GM15510 (cell line): Measurements from ENCODE around the gene COPS9.

Experiments used
- POLR2A ChIP-seq: IDR thresholded peaks from 3 replicates; pipeline ENCODE4 v1.6.1; 2011; ENCODE audit warnings: borderline replicate concordance; ENCODE audit not compliant: insufficient read length; ENCODE audit errors: extremely low read depth

The COPS9 gene

DNA sequence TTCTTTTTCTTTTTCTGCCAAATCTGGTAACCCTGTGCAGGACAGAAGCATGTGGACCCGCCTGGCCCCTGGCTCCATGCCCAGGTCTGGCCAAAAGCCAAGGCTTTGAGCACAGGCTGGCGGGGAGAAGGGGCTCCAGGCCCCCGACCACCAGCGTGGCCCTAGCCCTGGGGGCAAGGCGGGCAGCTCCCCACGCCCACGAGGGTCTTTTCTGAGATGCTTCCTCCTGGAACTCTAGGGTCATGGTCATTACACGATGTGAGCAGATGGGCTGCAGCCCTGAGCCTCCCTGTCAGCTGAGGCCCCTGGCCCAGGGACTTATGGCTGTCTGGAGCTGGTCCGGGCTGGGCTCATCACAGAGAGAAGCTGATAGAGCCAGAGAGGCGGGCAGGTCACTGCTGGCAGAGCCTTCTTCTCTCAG is 10.0 kb upstream of the COPS9 start:
- no peak for TF ChIP-seq POLR2A

DNA sequence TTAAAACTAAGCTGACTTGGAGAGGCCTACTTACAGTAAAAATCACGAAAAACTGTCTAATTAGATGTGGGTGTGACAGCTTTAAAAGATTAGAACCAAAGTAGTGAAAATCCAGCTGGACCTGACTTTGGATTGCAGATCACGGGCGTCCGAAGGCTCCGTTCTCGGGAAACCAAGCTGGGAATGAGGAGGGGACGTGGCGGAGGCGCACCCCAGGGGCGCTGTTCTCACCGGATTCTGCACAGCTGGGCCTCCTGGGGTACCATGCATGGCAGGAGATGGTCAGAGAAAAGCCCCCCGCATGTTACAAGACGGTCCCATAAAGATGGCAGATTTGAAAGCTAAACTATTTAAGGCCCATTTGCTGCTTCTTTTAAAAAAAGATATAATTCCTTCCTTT is 9.4 kb upstream of the COPS9 start:
- TF ChIP-seq POLR2A, result no peak

DNA sequence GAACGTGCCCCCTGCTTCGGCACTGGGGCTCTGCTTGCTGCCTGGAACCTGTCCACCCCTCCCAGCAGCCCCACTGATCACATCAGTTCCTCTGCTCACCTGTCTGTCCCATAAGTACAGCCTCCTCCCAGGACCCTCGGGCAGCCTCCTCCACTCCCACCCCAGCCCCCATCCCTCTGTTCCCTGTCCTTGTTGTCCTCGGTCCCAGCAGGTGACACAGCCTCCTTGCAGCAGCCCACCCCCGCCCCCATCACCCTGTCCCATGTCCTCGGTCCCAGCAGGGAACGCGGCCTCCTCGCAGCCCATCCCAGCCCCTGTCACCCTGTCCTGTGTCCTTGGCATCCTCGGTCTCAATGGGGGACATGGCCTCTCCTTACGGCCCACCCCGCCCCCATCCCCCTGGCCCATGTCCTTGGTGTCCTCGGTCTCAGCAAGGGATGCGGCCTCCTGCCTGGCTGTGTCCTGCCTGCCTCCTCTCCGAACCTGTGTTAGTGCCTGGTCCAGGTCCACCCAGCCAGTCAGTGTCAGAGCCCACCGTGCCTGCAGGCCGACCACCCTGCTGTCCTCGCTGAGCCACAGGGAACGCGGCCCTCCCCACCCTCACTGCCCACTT is 8.7 kb upstream of the COPS9 start:
- TF ChIP-seq POLR2A, result no peak

DNA sequence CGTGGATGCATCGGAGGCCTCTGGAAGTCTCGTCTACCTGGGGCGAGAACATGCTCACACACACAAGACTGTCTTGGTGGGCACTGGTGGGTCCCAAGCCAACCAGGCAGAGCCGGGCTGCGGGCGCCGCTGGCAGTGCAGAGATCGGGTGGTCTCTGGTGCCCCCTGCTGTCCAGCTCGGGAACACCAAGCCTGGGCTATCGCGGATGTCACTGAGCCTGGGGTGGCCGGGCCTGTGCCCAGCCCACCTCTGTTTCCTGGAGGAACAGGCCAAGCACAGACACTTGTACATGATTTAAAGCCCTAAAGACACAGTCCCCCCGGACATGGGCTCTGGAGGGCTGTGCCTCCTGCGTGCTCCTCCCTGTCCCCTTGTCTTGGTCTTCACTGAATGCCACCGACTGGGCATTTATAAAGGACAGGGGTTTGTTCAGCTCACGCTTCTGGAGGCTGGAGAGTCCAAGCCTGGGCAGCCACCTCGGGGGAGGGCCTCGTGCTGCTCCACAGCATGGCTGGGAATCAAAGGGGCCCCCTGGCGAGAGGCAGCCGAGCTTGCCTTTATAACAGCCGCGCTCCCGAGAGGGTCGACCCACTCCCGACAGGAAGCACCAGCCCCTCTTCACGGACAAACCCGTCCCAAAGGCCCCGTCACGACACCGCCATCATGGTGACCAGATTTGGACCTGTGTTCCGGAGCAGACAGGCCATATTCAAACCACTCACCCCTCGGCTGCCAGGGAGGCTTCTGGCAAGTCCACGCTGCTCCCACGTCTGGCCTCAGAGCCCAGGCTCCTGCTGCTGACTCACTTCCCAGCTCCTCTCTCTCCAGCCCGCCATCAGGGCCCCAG is 7.9 kb upstream of the COPS9 start:
- TF ChIP-seq POLR2A, result no peak

DNA sequence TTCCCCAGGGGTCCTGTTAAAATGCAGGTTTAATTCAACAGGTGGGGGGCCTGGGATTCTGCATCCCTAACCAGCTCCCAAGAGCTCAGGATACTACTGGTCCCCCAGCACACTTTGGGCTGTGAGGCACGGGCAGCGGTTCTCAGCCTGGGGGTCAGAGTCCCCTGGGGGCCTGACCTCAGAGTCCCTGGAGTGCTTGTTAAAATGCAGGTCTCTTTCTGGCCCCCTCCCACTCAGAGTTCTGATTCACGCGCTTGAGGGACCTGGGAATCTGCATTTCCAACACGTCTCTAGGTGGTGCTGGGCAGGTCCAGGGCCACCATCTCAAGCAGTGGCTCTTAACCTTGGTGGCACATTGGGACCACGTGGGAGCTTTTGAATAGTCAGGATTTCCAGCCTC is 7.2 kb upstream of the COPS9 start:
- no peak for TF ChIP-seq POLR2A

DNA sequence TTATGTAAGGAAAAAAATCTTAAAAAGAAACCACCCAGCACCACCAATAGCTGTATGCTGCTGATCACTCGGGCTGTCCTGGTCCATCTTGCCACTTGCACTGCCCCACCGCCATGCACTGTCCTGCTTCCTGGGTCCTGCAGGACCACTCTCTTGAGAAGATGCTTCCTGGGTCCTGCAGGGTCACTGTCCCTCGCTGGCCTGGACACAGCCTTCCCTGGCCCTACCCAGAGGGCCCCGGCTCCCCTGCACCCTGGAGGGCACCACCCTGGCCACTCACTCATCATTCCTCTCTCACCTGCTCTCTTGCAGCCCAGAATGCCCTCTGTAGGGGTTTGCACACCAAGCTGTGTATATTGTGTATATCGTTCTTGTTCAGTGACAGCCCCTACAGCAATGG is 6.8 kb upstream of the COPS9 start:
- TF ChIP-seq POLR2A, result no peak

DNA sequence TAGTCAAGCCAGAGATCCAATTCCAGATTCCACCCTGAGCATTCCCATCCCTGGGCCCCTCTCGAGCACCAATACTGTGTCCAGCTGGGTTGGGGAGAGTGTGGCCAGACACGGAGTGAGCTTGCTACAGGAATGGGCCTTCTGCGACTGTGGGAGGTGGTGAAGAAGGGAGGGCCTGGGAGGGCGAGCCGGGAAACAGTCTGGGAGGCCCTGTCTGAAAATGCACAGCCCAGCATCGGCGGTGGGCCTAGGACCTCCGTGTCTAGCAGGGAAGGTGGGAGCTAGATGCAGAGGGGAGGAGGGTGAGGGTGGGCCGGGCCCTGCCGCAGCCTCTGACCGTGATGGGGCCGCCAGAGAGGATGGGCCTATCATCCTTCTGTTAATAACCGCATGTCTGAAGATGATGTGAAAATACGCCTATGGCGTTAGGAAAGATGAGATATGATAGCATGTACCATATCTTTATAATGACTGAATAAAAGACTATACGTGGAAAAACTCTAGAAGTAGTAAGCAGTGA is 6.2 kb upstream of the COPS9 start:
- TF ChIP-seq POLR2A, result no peak

DNA sequence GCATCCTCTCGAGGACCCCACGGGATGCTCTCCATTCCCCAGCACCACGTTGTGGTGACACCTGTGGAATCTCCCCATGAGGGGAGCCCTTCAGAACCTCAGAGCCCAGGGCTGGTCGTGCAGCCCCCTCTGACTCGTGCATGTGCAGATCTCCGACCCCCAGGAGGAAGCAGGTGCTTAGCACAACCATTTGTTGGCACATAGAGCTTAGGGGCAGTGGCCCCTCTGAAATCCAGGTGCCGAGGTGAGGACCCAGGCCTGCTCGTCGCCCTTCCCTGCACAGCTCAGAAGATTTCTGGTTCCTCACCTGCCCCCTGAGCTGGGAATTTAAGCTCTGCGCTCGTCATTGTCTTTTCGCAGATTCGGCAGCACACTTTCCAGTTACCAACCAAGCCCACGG is 5.6 kb upstream of the COPS9 start:
- no peak for TF ChIP-seq POLR2A

DNA sequence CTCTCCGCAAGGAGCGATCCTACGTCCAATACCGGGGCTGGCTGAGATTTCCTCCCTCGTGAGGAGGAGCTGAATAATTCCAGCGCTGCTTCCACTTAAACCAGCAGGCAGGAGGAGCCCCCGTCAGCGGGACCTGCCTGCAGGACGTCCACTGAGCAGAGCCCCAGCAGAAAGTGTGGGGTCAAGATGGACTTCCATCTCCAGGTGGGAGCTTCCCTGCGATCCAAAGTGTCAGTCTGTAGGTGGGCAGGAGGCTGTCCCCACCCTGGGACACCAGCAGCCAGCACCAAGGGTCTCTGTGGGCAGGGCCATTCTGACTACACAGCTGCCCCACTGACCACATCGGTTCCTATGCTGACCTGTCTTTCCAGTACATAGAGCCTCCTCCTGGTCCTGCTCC is 4.8 kb upstream of the COPS9 start:
- no peak for TF ChIP-seq POLR2A

DNA sequence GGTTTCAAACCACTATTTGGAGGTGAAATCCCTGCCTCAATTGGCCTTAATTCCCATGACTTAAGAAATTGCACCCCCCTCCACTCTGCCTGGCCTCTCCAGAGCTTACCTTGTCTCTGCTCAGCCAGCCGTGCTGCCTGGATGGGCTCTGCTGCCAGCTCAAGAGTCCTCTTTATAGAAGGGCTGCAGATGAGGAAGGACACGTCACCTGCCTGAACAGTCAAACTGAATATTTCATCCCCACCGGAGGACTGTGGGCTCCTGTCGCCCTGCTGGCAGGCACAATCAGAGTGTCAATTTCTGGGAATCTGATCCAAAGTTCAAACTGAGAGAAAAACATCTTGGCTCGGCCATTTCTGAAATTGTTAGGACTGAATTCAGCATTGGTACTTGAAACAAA is 4.4 kb upstream of the COPS9 start, which contains the start of gene OTOS:
TSS of gene OTOS (minus strand) at position 148 of the 400 bp plus-strand sequence. CDS start 332 bp downstream, outside the sequence.
- TF ChIP-seq POLR2A, result no peak

DNA sequence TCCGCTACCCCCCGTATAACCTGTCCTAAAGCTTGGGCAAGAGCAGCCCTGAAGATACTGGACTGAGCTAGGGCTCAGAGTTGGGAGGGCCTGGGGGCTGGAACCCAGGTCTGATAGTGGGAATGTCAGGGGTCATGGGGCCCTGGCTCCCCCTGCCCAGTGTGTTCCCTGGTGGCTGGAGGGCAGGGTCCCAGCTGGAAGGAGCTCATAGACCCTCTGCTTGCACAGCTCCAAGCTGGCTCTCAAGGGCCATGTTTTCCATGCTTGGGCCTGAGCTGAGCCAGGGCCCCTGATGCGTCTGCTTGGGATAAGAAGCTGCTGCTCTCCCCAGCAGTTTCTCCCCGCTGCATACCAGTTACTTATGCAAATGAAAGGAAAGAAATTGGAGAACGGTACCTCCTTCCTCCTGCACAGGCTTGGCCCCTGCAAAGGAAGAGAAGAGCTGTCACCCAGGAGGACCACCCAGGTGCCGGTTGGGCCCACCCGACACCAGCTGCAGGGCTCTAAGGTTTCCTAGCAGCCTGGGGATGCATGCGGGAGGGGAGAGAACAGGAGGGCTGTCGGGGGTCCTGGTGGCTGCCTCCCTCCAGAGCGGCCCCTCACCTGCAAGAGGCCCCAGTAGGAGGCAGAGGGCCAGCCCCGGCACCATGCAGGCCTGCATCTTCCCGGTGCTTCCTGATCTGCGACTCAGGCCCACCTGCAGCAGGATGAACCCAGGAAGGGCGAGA is 3.7 kb upstream of the COPS9 start:
- no peak for TF ChIP-seq POLR2A

DNA sequence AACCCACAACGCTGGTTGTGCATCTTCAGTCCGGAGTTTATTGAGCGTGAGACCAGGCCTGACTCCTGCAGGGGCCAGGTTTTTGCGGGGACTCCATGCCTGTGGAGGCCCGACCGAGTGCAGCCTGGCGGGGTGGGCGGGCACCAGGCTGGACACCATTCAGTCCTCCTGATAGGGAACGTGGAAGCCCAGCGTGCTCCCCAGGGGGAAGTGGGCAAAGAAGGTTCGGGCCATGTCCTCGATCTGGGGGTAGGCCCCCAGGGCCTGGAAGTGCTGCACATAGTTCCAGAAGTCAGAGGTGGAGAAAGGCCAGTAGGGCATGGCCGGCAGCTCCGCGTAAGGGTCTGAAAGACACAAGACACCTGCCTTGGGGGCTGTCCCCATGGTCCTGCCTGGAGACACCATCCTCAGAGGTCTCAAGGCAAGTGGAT is 2.9 kb upstream of the COPS9 start:
- TF ChIP-seq POLR2A, result no peak

DNA sequence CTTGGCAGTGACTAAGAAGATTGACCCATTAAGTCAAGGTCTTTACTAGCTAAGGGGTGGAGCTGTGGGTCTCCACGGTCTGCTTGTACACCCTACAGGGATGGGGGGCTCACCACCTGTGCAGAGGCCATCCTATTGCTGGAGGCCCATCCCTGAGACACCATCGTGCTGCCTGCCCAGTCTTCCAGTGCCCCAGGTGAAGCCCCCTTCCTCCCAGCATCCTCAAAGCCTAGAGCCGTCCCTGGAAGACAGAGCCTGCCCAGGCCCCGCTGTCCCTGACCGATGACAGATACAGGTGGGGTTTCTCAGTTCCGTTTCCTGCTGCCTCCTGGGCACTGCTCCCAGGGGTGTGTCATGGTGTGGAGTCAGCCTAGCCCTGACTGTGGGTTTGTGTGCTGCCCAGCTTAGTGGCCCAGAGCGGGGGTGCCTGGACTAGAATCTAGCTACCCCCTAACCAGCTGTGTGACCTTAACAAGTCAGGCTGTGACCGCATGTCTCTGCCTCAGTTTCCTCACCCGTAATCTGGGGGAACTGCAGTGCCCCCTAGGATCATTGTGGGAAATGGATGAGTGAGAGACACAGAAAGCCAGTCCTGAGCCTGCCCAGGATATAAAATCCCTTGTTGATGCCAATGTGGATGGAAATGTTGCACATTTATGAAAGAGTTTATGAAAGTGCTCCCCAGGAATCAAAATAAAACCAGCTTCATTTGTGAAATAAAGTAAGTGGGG is 2.3 kb upstream of the COPS9 start:
- no peak for TF ChIP-seq POLR2A

DNA sequence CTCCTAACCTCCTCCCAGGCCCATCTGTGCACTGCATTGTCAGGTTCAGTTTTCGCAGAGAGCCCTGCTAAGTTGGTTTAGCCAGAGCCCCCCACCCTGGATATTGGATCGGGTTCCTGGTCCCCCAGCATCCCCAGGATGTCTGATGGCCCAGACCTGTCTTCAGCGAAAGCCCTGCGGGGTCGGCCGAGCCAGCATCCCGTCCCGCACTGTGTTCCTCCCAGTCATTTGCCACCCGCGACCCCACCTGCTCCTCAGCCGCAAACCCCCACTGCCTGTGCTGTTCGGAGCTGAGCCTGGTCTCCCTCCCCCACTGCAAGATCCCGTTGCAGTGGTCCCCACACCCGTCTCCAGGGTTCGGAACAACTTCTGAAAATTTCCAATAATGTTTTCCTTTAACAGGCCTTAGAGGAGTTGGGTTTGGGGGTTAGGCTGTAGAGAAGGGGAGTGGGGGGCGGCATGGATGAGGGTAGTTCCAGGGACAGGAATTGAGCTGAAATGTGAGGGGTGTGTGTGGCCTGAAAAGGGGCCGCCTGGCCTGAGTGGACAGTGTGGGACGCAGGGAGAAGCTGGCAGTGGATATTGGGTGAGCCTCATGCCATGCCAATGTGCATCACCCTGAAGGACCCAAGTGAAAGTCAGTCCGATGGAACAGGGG is 1.6 kb upstream of the COPS9 start:
- no peak for TF ChIP-seq POLR2A
